RWPE2 (cell line): ENCODE data around the gene ANO9.

Experiments
- ATAC-seq: fragments of 200-7000 bp; cut with Tn5 transposase; 3 replicates; pipeline ENCODE4 v1.9.1; 2021; ENCODE audit warnings: low read depth
- DNase-seq: peaks from one replicate; pipeline ENCODE4 v3.0.0-alpha.2; 2020; ENCODE audit warnings: low spot score
- H3K27ac ChIP-seq: fragments of 450-650 bp; 2 replicates; pipeline ENCODE4 v1.5.1; 2017; ENCODE audit warnings: mild to moderate bottlenecking; ENCODE audit not compliant: poor library complexity, severe bottlenecking
- H3K27me3 ChIP-seq: fragments of 250-450 bp; sonication (Bioruptor Pico); 2 replicates; pipeline ENCODE4 v1.5.1; 2021; ENCODE audit warnings: mild to moderate bottlenecking, moderate library complexity; ENCODE audit not compliant: insufficient read depth, poor library complexity, severe bottlenecking
- H3K36me3 ChIP-seq: fragments of 250-450 bp; sonication (Bioruptor Pico); 2 replicates; pipeline ENCODE4 v1.5.1; 2020; ENCODE audit warnings: low read depth, mild to moderate bottlenecking, moderate library complexity
- H3K4me1 ChIP-seq: fragments of 250-450 bp; sonication (Bioruptor Pico); 2 replicates; pipeline ENCODE4 v1.5.1; 2021; ENCODE audit warnings: mild to moderate bottlenecking, moderate library complexity; ENCODE audit not compliant: insufficient read depth, poor library complexity, severe bottlenecking
- H3K4me3 ChIP-seq: fragments of 250-450 bp; sonication (Bioruptor Pico); 2 replicates; pipeline ENCODE4 v1.5.1; 2021; ENCODE audit warnings: mild to moderate bottlenecking, moderate library complexity; ENCODE audit not compliant: severe bottlenecking
- H3K9me3 ChIP-seq: fragments of 250-450 bp; sonication (Bioruptor Pico); 2 replicates; pipeline ENCODE4 v1.5.1; 2021; ENCODE audit warnings: mild to moderate bottlenecking, moderate library complexity; ENCODE audit not compliant: severe bottlenecking
- CTCF ChIP-seq: fragments of 450-650 bp; IDR thresholded peaks from one replicate; pipeline ENCODE4 v1.5.1; 2017; ENCODE audit warnings: mild to moderate bottlenecking, moderate library complexity; ENCODE audit not compliant: poor library complexity, severe bottlenecking

Gene ANO9

GRCh38 chr11:367956-368413 lies 73.8 kb downstream of the ANO9 start:
- no peak for ATAC-seq
- H3K9me3 ChIP-seq = no peaks in the 10 kb centered on the region
- no peaks in the 10 kb centered on the region for H3K27me3 ChIP-seq
- peaks cover 7% of the 10 kb centered on the region for H3K4me1 ChIP-seq
- H3K27ac ChIP-seq = no peak overlapping the region
- H3K4me3 ChIP-seq = no peak overlapping the region
- DNase-seq = no peak
- 0 out of 2 replicates have a peak, but pooled peaks cover 8% of the 10 kb centered on the region for H3K36me3 ChIP-seq
- TF ChIP-seq CTCF = no peak
